Activated CD8-positive, alpha-beta T cell treated with anti-CD3 and anti-CD28 coated beads, Interleukin-2, amount 10 ng/mL, durations not matched to agents 7 days and 5 days (primary cell): Measurements from ENCODE around the gene FSIP1. TPM values are rescaled to one million over a fixed set of nuclear protein-coding genes. Genes with fewer than 3 reads are reported as not detected.

ENCODE experiments used
- ATAC-seq: fragments of 150-1000 bp; cut with Tn5 transposase; one replicate; pipeline ENCODE4 v1.10.0; 2021; ENCODE audit warnings: moderate library complexity
- CTCF ChIA-PET: fragments of 350-600 bp; sonication (Branson Sonifier 250); formaldehyde crosslinking; loops from one replicate; lab custom pipeline; 2021; ENCODE audit warnings: antibody characterized with exemption; lab: Charles Lee
- POLR2A ChIA-PET: fragments of 350-600 bp; sonication (Branson Sonifier 250); formaldehyde crosslinking; loops from one replicate; lab custom pipeline; 2021; ENCODE audit warnings: antibody characterized with exemption; lab: Charles Lee
- DNase-seq: peaks from one replicate; pipeline ENCODE4 v3.0.0-alpha.2; 2020
- H3K27ac Mint-ChIP-seq: one replicate; pipeline ENCODE4 v1.8.0; 2021; ENCODE audit warnings: mild to moderate bottlenecking, mixed read lengths
- H3K27me3 Mint-ChIP-seq: one replicate; pipeline ENCODE4 v1.8.0; 2021; ENCODE audit warnings: low read depth, mixed read lengths
- H3K36me3 Mint-ChIP-seq: one replicate; pipeline ENCODE4 v1.8.0; 2021; ENCODE audit warnings: low read depth, mixed read lengths
- H3K4me1 Mint-ChIP-seq: one replicate; pipeline ENCODE4 v1.8.0; 2021; ENCODE audit warnings: low read depth, mixed read lengths
- H3K4me3 Mint-ChIP-seq: one replicate; pipeline ENCODE4 v1.8.0; 2021; ENCODE audit warnings: mild to moderate bottlenecking, mixed read lengths
- H3K9me3 Mint-ChIP-seq: one replicate; pipeline ENCODE4 v1.8.0; 2022; ENCODE audit warnings: mixed read lengths; ENCODE audit not compliant: insufficient read depth
- total RNA-seq, 2 experiments: library from RNA; stranded (reverse); gene quantifications; one replicate each; pipeline ENCODE4 v1.2.3, GENCODE V29; 2021

FSIP1 gene
- total RNA-seq, 2 experiments from 2014 or later, result 0.73 to 1.0 TPM

GRCh38 chr15:39672184-39672583, 110.5 kb downstream of the FSIP1 start:
- Mint-ChIP-seq H3K27me3 (peaks cover 11% of the 10 kb centered on the region), H3K4me3 (no peak overlapping the region), H3K36me3 (no peaks in the 10 kb centered on the region), H3K4me1 (no peaks in the 10 kb centered on the region), H3K9me3 (no peaks in the 10 kb centered on the region), H3K27ac (no peak overlapping the region)
- ChIA-PET CTCF (interaction anchor here (1.4 to 2.1 kb wide), 2 partner anchors 9 to 89 kb away, joined by 4 to 5 read pairs; no protein-coding TSS in a partner anchor), POLR2A (no interaction called here)
- no peak for ATAC-seq
- DNase-seq, result no peak

GRCh38 chr15:39670687-39671086, 112.0 kb downstream of the FSIP1 start:
- Mint-ChIP-seq H3K9me3 (no peaks in the 10 kb centered on the region), H3K36me3 (no peaks in the 10 kb centered on the region), H3K27me3 (peaks cover 11% of the 10 kb centered on the region), H3K27ac (no peak overlapping the region), H3K4me1 (no peaks in the 10 kb centered on the region), H3K4me3 (no peak overlapping the region)
- no peak for DNase-seq
- CTCF ChIA-PET, result interaction anchor here (0.5 to 1.6 kb wide), 2 partner anchors 11 to 49 kb away, joined by 3 read pairs; no protein-coding TSS in a partner anchor
- POLR2A ChIA-PET, result no interaction called here
- no peak for ATAC-seq

GRCh38 chr15:39669661-39670060, 113.0 kb downstream of the FSIP1 start:
- Mint-ChIP-seq H3K27ac (no peak overlapping the region), H3K4me1 (no peaks in the 10 kb centered on the region), H3K36me3 (no peaks in the 10 kb centered on the region), H3K9me3 (no peaks in the 10 kb centered on the region), H3K27me3 (peaks cover 11% of the 10 kb centered on the region), H3K4me3 (no peak overlapping the region)
- ChIA-PET POLR2A (no interaction called here), CTCF (interaction anchor here (0.9 to 1.6 kb wide), 3 partner anchors 16 to 48 kb away, joined by 3 to 4 read pairs (median 3); no protein-coding TSS in a partner anchor)
- DNase-seq (no peak), ATAC-seq (no peak)

DNA sequence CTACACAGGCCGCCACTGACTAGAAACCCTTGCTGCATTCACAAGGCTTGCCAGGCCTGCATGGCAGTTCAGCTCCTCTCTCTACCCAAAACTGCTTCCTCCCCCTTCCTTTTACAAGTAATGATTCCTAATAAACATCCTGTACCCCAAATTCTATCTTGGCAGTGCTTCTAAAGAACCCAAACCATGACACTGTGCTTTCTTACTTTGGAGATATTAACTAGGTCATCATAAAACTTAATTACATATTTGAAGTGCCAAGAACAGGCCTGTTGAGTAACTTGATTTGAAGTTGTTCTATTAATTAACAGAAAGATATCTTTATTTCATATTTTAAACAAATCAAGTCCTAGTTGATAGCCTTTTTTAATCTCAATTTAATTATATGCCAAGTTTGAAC, 113.4 kb downstream of the FSIP1 start:
- POLR2A ChIA-PET, result no interaction called here
- no peak overlapping the region for H3K4me3 Mint-ChIP-seq
- DNase-seq, result no peak
- H3K36me3 Mint-ChIP-seq, result no peaks in the 10 kb centered on the region
- H3K27me3 Mint-ChIP-seq, result peaks cover 13% of the 10 kb centered on the region
- CTCF ChIA-PET, result interaction anchor here (1.5 to 1.6 kb wide), 3 partner anchors 16 to 48 kb away, joined by 3 to 6 read pairs (median 4); no protein-coding TSS in a partner anchor
- H3K9me3 Mint-ChIP-seq, result no peaks in the 10 kb centered on the region
- no peak for ATAC-seq
- no peak overlapping the region for H3K27ac Mint-ChIP-seq
- H3K4me1 Mint-ChIP-seq, result no peaks in the 10 kb centered on the region

GRCh38 chr15:39668457-39668856, 114.2 kb downstream of the FSIP1 start:
- DNase-seq (no peak), ATAC-seq (no peak)
- Mint-ChIP-seq H3K27me3 (peaks cover 15% of the 10 kb centered on the region), H3K4me1 (no peaks in the 10 kb centered on the region), H3K4me3 (no peak overlapping the region), H3K27ac (no peak overlapping the region), H3K9me3 (no peaks in the 10 kb centered on the region), H3K36me3 (no peaks in the 10 kb centered on the region)
- CTCF ChIA-PET, result interaction anchor here (0.9 to 1.5 kb wide), 3 partner anchors 17 to 19 kb away, joined by 4 to 6 read pairs (median 4); no protein-coding TSS in a partner anchor
- POLR2A ChIA-PET, result no interaction called here

DNA sequence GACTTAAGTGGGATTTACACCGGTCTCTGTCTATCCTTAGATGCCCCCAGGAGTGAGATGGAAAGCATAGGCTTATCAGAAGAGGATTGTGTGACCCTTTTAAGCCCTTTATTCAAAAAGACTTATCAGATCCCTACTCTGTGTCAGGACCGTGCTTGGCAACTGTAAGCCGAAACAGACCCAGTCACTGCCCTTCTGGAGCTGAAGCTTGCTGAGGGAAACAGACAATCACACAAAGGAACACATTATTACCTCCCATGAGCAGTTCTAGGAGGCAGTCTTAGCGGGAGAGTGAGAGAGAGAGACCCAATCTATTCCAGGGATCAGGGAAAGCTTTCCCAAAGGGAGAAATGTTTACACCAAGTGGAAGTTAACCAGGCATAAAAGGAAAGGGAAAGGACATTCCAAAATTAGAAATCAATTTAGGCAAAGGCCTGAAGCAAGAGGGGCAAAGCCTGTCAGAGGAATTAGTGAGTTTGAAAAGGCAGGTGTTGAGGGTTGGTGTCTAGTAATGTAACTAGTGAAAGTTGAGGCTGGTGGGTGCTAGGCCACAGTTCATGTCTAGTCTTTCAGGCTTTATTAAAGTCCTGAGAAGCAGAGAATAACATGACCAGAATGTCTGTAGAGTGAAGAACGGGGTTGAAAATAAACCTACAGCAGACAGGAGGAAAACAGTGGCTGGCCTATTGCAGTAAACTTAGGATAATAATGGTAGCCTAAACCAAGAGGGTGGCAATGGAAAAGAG, 115.1 kb downstream of the FSIP1 start:
- ChIA-PET CTCF (interaction anchor here (1.0 to 1.3 kb wide), 2 partner anchors 18 to 87 kb away, joined by 3 to 4 read pairs; no protein-coding TSS in a partner anchor), POLR2A (no interaction called here)
- ATAC-seq (no peak), DNase-seq (no peak)
- Mint-ChIP-seq H3K36me3 (no peaks in the 10 kb centered on the region), H3K4me1 (no peaks in the 10 kb centered on the region), H3K4me3 (no peak overlapping the region), H3K27me3 (peaks cover 17% of the 10 kb centered on the region), H3K27ac (no peak overlapping the region), H3K9me3 (no peaks in the 10 kb centered on the region)

- ChIA-PET CTCF (interaction anchor here (0.7 to 1.3 kb wide), 3 partner anchors 19 to 87 kb away, joined by 3 to 4 read pairs (median 3); no protein-coding TSS in a partner anchor), POLR2A (interaction anchor here (0.7 kb wide), 1 partner anchor 369 kb away, joined by 3 read pairs; no protein-coding TSS in a partner anchor)
- ATAC-seq, result no peak
Measured at GRCh38 chr15:39666677-39667076, 116.0 kb downstream of the FSIP1 start.

GRCh38 chr15:39665629-39666250, 116.9 kb downstream of the FSIP1 start:
- peaks cover 14% of the 10 kb centered on the region for H3K27me3 Mint-ChIP-seq
- no peaks in the 10 kb centered on the region for H3K4me1 Mint-ChIP-seq
- no peaks in the 10 kb centered on the region for H3K9me3 Mint-ChIP-seq
- H3K4me3 Mint-ChIP-seq, result no peak overlapping the region
- H3K36me3 Mint-ChIP-seq, result no peaks in the 10 kb centered on the region
- H3K27ac Mint-ChIP-seq, result no peak overlapping the region
- ATAC-seq (no peak), DNase-seq (no peak)
- ChIA-PET CTCF (interaction anchor here (1.5 to 2.1 kb wide), 3 partner anchors 20 to 86 kb away, joined by 4 to 10 read pairs (median 6); no protein-coding TSS in a partner anchor), POLR2A (no interaction called here)

More at GRCh38 chr15:39666677-39667076, 116.0 kb downstream of the FSIP1 start:
- Mint-ChIP-seq H3K9me3 (no peaks in the 10 kb centered on the region), H3K4me1 (no peaks in the 10 kb centered on the region), H3K27me3 (peaks cover 17% of the 10 kb centered on the region), H3K4me3 (no peak overlapping the region), H3K27ac (no peak overlapping the region), H3K36me3 (no peaks in the 10 kb centered on the region)
- no peak for DNase-seq

DNA sequence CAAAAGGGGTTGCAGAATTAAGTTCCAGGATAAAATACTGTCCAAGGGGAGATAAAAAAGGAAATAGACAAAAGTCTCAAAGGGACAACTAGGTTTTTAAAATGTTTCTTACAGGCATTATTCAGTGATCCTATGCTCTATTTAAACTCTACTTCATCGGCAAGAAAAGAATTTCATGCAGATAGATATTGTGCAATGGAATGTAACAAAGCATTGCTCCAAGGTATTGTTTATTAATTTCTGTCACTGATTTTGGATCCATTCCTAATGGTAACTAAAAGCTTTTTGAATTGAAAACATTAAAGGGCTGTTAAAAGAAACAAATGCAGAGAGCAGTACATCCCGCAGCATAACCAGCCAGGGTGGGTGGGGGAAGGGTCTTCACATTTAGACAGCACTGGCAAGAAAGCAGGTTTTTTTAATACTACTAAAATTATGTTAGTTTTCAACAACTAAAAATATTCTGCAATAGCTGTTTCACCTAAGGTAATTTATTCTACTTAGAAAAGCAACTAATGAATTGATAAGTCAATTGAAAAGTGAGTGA, 118.9 kb downstream of the FSIP1 start:
- H3K4me1 Mint-ChIP-seq, result no peaks in the 10 kb centered on the region
- POLR2A ChIA-PET, result no interaction called here
- H3K27me3 Mint-ChIP-seq, result peaks cover 19% of the 10 kb centered on the region

DNA sequence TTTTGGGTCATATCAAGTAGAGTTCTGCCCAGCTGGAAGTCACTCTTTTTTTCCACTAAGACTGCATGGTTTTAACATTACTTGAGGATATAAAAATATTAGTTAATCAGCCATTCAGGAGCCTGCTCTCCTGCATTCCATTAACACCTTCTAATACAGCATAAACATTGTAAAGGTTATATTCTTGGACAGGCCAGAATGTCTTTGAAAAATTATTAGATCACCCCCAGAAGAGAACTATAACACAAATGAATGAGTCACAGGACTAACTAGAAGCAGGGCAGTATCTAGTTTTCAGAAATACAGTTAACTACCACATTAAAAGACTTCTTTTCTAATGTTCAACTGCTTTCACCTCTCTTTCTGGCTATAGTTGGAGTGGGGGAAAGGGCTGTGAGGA, 120.9 kb downstream of the FSIP1 start:
- H3K27me3 Mint-ChIP-seq, result peaks cover 21% of the 10 kb centered on the region
- DNase-seq (no peak), ATAC-seq (no peak)
- H3K36me3 Mint-ChIP-seq, result no peaks in the 10 kb centered on the region
- POLR2A ChIA-PET, result no interaction called here
- H3K27ac Mint-ChIP-seq, result no peak overlapping the region
- CTCF ChIA-PET, result no interaction called here
- no peaks in the 10 kb centered on the region for H3K9me3 Mint-ChIP-seq
- H3K4me1 Mint-ChIP-seq, result no peaks in the 10 kb centered on the region
- H3K4me3 Mint-ChIP-seq, result no peak overlapping the region

More for the DNA sequence above, 118.9 kb downstream of the FSIP1 start:
- DNase-seq (no peak), ATAC-seq (no peak)
- H3K4me3 Mint-ChIP-seq, result no peak overlapping the region
- CTCF ChIA-PET, result interaction anchor here (0.8 to 2.1 kb wide), 5 partner anchors 15 to 92 kb away, joined by 3 to 10 read pairs (median 5); no protein-coding TSS in a partner anchor
- H3K36me3 Mint-ChIP-seq, result no peaks in the 10 kb centered on the region
- H3K9me3 Mint-ChIP-seq, result no peaks in the 10 kb centered on the region
- H3K27ac Mint-ChIP-seq, result no peak overlapping the region

DNA sequence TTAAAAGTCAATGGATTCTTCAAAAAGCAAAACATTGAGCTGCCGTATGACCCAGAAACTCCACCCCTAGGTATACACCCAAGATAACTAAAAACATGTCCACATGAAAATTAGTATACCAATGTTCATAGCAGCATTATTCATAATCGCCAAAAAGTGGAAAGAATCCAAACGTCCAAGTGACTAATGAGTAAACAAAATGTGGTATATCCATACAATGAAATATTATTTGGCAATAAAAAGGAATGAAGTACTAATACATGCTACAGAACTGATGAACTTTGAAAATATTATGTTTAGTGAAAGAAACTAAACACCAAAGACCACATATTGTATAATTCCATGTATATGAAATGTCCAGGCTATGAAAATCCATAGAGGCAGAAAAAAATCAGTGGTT, 123.9 kb downstream of the FSIP1 start:
- no peak overlapping the region for H3K27ac Mint-ChIP-seq
- ATAC-seq, result no peak
- H3K4me3 Mint-ChIP-seq, result no peak overlapping the region
- H3K27me3 Mint-ChIP-seq, result peaks cover 19% of the 10 kb centered on the region
- H3K4me1 Mint-ChIP-seq, result no peaks in the 10 kb centered on the region
- H3K9me3 Mint-ChIP-seq, result no peaks in the 10 kb centered on the region
- H3K36me3 Mint-ChIP-seq, result no peaks in the 10 kb centered on the region
- DNase-seq, result no peak
- POLR2A ChIA-PET, result no interaction called here
- CTCF ChIA-PET, result interaction anchor here (1.0 kb wide), 1 partner anchor 27 kb away, joined by 3 read pairs; no protein-coding TSS in a partner anchor
